Stimulated activated CD8-positive, alpha-beta memory T cell treated with anti-CD3 and anti-CD28 coated beads, Interleukin-4, amount 100 ng/mL, for 4 hours (primary cell): ENCODE data around the gene KIAA0825.

Experiments
- DNase-seq, 2 donors: peaks; one replicate each; pipeline ENCODE4 v3.0.0-alpha.2; 2020; ENCODE audit warnings: low read depth in 2 of 2, low spot score in 1 of 2

KIAA0825 gene

GRCh38 chr5:94433397-94434163 is 184.8 kb downstream of the KIAA0825 start:
- no peak for DNase-seq

GRCh38 chr5:94432499-94432898 is 185.9 kb downstream of the KIAA0825 start:
- DNase-seq = no peak

GRCh38 chr5:94431696-94432095 is 186.7 kb downstream of the KIAA0825 start:
- no peak for DNase-seq

- DNase-seq = no peak
Measured at GRCh38 chr5:94429566-94429965, 188.8 kb downstream of the KIAA0825 start.

DNA sequence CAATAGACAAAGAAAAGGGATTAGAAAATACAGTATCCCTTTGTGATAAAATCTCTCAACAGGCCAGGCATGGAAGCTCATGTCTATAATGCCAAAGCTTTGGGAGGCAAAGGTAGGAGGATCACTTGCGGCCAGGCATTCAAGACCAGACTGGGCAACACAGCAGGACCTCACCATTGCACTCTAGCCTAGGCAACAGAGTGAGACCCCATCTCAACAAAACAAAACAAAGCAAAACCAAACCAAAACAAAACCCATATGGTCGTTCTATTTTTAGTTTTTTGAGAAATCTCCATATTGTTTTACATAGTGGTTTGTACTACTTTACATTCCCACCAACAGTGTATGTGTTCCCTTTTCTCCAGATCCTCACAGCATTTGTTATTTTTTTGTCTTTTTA is 193.0 kb downstream of the KIAA0825 start:
- DNase-seq = no peak

GRCh38 chr5:94423411-94423810 is 195.0 kb downstream of the KIAA0825 start:
- DNase-seq = no peak

GRCh38 chr5:94422812-94423211 is 195.6 kb downstream of the KIAA0825 start:
- DNase-seq = no peak

- DNase-seq = no peak
Measured at GRCh38 chr5:94420885-94421284, 197.5 kb downstream of the KIAA0825 start.

DNA sequence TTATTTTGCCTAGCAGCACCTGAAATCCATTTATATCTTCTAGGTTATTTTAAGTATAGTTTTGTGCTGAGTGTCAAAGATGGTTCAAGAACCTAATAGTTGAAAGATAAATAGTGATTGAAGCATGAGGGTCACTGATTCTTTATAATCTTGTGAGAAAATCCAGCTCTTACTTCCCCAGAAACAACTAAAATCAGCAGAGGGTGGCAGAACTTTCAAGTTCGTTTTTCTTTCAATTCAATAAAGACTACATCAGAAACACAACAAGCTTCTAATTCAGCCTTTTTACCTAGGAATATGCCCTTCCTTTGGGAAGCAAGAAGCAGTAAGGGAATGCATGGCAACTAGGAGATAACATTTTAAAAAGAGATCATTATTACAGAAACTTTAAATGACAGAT is 202.6 kb downstream of the KIAA0825 start:
- DNase-seq = no peak

DNA sequence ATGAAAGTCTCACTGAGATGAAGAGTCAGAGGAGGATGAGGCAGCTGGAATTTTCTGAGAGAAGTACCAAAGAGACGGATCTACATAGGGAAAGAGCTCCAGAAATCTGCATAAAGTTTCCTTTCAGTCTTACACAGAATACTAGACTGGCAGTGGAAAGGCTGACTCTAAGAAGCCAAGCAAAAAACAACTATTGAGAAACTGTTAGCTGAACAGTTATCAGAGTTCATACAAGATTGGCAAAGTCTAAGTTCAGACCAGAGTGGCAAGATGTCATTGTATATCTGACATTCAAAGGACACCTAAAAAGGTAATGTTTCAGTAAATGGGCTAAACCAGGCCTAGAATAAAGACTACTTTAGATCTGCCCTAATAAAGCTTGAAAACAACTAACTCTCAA is 209.0 kb downstream of the KIAA0825 start:
- no peak for DNase-seq

DNA sequence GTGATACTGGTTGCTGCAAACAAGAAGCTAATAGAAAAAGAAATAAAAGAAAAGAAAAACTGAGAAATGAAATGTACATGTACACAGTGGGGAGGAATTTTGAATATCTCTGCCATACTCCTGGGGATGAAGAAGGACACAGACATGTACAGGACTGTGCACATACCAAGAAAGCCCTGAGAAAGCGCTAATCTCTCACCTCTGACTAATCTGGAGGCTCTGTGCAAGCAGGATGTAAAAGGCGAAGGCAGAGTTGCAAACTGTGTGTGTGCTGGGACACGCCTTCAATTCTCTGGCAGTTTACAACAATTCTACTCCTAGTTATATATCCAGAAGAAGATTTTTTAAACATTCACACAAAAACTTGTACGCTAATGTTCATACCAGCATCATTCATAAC is 211.4 kb downstream of the KIAA0825 start:
- DNase-seq = no peak

- DNase-seq = no peak
Measured at GRCh38 chr5:94403483-94403882, 214.9 kb downstream of the KIAA0825 start.

- DNase-seq = no peak
Measured at GRCh38 chr5:94402096-94402495, 216.3 kb downstream of the KIAA0825 start.

DNA sequence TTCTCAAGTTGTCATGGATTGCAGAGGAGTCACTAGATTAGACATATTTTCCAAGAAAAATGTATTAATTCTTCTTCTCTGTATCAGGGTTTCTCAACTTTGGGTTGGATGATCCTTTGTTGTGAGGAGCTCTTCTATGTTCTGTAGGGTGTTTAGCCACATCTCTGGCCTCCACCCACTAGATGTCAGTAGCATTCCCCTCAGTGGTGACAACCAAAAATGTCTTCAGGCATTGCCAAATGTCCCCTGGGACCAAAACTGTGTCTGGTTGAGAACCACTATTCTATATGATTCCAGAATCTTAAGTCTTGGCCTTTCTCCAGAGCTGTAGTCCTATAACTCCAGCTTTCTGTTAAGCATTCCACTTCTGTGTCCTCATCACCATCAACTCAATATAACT is 220.9 kb downstream of the KIAA0825 start:
- no peak for DNase-seq

- no peak for DNase-seq
Measured at GRCh38 chr5:94396687-94397086, 221.7 kb downstream of the KIAA0825 start.

DNA sequence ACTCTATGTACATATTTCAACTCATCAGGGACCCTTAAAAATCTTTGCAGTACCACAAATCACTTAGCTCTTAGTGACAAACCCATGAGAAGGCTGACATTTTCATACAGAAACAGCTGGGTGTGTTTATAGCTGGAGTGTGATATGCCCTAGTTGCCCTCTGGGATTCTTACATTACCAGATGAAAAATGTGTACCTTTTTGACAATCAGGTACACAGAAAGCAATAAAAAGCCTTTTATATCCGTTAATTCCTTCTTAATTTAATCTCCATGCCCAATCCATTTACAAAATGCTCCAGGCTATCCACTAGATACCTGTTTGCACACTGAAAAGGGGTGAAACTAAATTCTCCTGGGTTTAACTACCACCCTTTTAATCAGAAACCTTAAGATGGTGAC is 222.9 kb downstream of the KIAA0825 start:
- no peak for DNase-seq

DNA sequence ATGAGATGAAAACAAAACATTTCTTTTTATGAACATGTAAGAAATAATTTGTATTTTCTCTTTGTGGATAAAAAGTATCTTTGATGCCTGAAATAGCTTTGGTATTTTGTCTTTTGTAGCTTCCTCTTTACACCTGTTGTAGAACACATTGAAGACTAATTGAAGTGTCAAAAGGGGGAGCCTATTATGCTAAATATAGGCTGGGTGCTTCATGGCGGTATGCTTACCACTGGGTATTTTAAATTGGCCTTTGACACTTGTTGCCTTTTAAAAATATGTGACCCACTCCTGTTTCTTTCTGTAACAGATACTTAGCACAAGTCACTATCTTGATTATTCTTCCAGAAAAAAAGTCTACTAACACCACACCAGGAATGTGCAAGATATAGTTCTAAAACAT is 226.4 kb downstream of the KIAA0825 start:
- no peak for DNase-seq

- DNase-seq = no peak
Measured at GRCh38 chr5:94389515-94389899, 228.9 kb downstream of the KIAA0825 start.

- no peak for DNase-seq
Measured at GRCh38 chr5:94388773-94389514, 229.5 kb downstream of the KIAA0825 start.

DNA sequence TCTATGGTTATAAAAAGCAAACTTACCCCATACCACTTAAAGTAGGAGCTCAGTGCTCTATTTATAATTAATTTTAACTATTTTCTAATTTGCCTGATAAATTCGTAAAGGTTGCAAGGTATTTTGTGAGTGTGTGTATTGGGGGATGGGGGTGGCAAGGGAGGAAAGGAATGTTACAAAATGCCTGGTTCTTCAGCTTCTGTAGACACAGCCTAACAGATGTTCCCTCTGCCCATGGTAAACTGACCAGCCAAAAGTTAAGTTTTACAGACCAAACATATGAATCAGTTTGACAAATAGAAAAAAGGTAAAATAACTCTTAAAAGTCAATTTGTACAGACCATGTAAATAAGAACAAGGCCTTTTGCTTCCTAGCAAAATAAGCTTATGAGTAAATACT is 232.6 kb downstream of the KIAA0825 start:
- no peak for DNase-seq

- DNase-seq = no peak
Measured at GRCh38 chr5:94378062-94378461, 240.3 kb downstream of the KIAA0825 start.

GRCh38 chr5:94376672-94377345 is 241.6 kb downstream of the KIAA0825 start:
- DNase-seq = no peak
